IPS-18c (cell line): ENCODE results near the gene MRGPRF.
"Not testable (repeated sequence)": the region's sequence is repeated elsewhere in the genome, so short reads cannot be mapped to it uniquely, and the experiment has no call there.

Experiments used
- H3K4me3 ChIP-seq: 2 replicates; pipeline ENCODE4 v1.7.0; 2013; ENCODE audit warnings: low read depth, mild to moderate bottlenecking, low read length, moderate library complexity; ENCODE audit not compliant: insufficient read depth
- H3K9me3 ChIP-seq: one replicate; pipeline ENCODE4 v1.6.1; 2013; ENCODE audit warnings: mild to moderate bottlenecking, low read length, moderate library complexity; ENCODE audit not compliant: control insufficient read depth, insufficient read depth

MRGPRF gene

GRCh38 chr11:68982134-68982533, 30.9 kb downstream of the MRGPRF start:
- no peaks in the 10 kb centered on the region for H3K9me3 ChIP-seq
- no peak overlapping the region for H3K4me3 ChIP-seq

GRCh38 chr11:68980776-68981065, 32.3 kb downstream of the MRGPRF start, which contains the start of gene MRGPRD:
TSS of gene MRGPRD (minus strand) at chr11:68980986. CDS start at chr11:68980986, 0 bp downstream.
- Histone ChIP-seq H3K4me3 (no peak within 1 kb of the TSS), H3K9me3 (no peaks in the 10 kb centered on the region)

DNA sequence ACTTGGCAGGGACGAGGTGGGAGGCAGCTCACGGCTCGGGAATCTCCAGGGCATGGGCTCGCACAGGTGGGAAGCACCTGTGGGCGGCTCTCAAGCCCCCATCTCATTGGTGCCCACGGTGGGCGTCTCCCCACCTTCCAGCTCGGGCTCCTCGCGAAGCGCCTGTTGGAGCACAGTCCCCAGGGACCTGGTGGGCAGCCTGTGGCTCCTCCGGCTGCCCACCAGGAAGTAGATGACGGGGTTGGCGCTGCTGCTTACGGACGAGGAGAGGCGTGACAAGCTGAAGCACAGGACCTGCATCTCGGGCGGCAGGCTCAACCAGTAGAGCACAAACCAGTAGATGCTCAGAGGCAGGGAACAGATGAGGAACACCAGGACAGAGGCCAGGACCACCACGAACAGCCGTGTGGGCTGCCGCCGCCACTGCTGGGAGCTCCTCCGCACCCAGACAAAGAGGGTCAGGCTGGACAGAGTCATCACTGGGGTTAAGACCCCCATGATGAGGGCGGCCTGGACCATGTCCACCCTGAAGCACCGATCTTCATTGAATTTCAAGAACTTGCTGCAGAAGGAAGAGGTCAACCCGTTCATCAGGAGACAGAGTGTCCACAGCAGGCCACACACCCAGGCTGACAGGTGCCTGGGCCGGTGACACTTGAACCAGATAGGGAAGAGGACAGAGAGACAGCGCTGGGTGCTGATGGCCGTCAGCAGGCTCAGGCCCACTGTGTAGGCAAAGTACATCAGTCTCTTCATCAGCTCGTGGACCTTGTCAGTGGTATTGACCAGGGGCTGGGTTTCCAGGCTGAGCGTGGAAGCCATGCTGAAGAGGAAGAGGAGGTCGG, 32.9 kb downstream of the MRGPRF start:
- no peaks in the 10 kb centered on the region for H3K9me3 ChIP-seq

GRCh38 chr11:68978931-68979594, 34.0 kb downstream of the MRGPRF start:
- H3K4me3 ChIP-seq: no peak overlapping the region

More for the DNA sequence above, 32.9 kb downstream of the MRGPRF start:
- H3K4me3 ChIP-seq: no peak overlapping the region

GRCh38 chr11:68978626-68978930, 34.5 kb downstream of the MRGPRF start:
- H3K9me3 ChIP-seq: no peaks in the 10 kb centered on the region
- H3K4me3 ChIP-seq: no peak overlapping the region; the same call in 1 of the 2 replicates

More at GRCh38 chr11:68978931-68979594, 34.0 kb downstream of the MRGPRF start:
- H3K9me3 ChIP-seq: no peaks in the 10 kb centered on the region

DNA sequence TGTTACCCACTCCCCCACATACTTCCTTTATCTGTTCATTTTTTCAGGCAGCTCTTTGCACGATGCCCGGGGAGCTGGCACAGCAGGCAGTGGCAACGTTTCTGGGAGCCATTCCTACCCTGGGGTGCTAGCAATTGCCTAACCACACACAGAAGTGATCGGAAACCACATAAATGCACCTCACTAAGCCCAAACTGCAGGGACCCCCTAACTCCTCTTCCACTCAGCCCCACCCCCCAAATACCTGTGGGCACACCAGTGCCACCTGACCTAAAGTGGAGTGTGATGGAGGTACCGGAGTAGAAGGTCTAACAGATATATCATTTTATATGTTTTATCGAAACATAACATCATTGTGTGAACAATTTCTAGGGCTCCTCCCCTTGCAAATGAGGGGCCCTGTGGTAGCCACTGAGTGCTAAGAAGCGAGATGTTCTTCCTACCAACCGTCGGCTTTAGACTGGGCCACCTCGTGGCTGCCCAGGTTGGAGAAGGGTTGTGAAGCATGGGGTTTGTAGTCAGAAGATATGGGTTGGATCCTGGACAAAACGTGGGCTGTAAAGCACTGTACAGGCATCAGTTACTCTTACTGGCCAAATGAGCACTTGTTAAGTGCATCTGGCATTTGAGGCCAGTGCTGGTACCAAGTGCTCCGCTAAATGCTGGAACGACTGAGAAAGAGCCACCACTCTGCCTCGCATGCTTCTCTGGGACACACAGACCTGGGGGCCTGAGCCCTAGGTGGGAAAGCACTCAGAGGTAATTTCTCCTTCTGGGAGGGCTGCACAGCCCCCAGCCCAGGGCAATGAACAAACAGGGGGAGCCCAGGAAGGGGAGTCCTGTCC, 35.0 kb downstream of the MRGPRF start:
- Histone ChIP-seq H3K9me3 (no peaks in the 10 kb centered on the region), H3K4me3 (no peak overlapping the region)

GRCh38 chr11:68976563-68976962, 36.5 kb downstream of the MRGPRF start:
- H3K4me3 ChIP-seq: no peak overlapping the region
- no peaks in the 10 kb centered on the region for H3K9me3 ChIP-seq

GRCh38 chr11:68976095-68976494, 37.0 kb downstream of the MRGPRF start:
- no peak overlapping the region for H3K4me3 ChIP-seq
- H3K9me3 ChIP-seq: no peaks in the 10 kb centered on the region

- no peak overlapping the region for H3K4me3 ChIP-seq
Measured at GRCh38 chr11:68974421-68975194, 38.4 kb downstream of the MRGPRF start.

GRCh38 chr11:68973706-68974105, 39.3 kb downstream of the MRGPRF start:
- not testable (repeated sequence) for H3K4me3 ChIP-seq

More at GRCh38 chr11:68974421-68975194, 38.4 kb downstream of the MRGPRF start:
- H3K9me3 ChIP-seq: no peaks in the 10 kb centered on the region

GRCh38 chr11:68973219-68973618, 39.8 kb downstream of the MRGPRF start:
- no peaks in the 10 kb centered on the region for H3K9me3 ChIP-seq
- H3K4me3 ChIP-seq: no peak overlapping the region

More at GRCh38 chr11:68973706-68974105, 39.3 kb downstream of the MRGPRF start:
- H3K9me3 ChIP-seq: not testable (repeated sequence)

DNA sequence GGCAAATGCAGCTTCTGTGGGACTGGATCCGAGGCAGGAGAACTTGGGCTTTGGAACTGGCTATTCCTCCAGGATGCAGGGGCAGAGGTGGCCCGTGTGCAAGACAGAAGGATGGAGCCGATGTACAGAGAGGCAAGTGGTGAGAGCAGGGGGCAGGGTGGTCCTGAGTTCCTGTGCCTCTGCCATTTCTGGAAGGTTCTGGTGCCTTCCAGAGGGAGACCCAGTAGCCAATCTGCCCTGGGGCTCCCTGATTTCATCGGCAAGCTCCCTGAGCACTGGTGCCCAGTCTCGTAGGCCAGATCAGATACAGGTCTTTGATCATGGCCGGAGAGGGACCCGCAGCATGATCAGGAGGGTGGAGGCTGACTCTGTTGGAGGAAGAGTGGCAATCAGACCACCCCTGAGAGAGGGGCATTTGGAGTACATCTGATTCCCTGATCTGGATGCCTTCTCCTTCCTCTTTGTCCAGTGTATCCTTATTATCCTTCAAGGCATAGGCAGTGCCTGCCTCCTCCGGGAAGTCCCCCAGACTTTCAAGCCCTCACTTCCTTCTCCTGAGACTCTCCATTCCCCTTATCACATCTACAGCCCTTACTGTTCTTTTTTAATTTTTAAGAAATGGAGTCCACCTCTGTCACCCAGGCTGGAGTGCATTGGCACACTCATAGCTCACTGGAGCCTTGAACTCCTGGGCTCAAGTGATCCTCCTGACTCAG, 42.0 kb downstream of the MRGPRF start:
- Histone ChIP-seq H3K4me3 (no peak overlapping the region), H3K9me3 (no peaks in the 10 kb centered on the region)

- no peak overlapping the region for H3K4me3 ChIP-seq
- no peaks in the 10 kb centered on the region for H3K9me3 ChIP-seq
Measured at GRCh38 chr11:68969386-68969785, 43.7 kb downstream of the MRGPRF start.

DNA sequence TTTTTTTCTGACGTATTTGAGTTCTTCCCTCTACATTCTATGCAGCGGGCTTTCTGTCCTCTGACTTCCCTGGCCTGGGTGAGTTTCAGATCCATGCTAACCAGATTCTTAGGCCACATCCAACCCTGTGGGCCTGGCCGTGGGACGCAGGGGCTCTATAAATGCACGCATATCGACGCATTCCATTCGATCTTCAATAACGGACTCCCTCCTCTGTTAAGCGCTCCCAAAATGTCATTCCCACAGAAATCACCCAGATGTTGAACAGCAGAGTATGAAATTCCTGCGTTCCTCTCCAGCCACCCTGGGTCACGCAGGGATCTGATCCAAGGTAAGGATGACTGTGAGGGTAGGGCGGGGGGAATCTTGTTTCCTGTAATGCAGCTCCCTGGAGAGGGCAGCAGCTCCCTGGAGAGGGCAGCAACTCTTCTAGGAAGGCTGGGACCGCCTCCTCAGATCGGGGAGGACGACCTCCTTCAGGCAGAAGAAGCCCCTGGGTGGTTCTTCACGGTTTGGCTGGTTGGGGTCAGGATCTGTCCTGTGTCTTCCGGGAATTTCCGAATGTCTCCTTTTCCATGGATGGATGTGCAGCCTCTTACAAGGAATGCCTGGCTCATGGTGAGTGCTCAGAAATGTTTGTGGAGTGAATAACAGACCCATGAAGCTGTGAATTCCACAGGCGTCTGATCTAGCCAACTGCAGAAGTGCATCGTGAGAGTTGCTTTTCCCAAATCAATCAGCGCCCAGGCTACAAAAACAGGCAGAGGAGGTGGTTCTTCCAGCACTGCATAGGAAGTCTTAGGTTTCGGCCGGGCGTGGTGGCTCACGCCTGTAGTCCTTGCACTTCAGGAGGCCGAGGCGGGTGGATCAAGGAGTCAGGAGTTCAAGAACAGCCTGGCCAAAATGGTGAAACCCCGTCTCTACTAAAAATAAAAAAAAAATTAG, 44.5 kb downstream of the MRGPRF start:
- Histone ChIP-seq H3K9me3 (no peaks in the 10 kb centered on the region), H3K4me3 (no peak overlapping the region)

DNA sequence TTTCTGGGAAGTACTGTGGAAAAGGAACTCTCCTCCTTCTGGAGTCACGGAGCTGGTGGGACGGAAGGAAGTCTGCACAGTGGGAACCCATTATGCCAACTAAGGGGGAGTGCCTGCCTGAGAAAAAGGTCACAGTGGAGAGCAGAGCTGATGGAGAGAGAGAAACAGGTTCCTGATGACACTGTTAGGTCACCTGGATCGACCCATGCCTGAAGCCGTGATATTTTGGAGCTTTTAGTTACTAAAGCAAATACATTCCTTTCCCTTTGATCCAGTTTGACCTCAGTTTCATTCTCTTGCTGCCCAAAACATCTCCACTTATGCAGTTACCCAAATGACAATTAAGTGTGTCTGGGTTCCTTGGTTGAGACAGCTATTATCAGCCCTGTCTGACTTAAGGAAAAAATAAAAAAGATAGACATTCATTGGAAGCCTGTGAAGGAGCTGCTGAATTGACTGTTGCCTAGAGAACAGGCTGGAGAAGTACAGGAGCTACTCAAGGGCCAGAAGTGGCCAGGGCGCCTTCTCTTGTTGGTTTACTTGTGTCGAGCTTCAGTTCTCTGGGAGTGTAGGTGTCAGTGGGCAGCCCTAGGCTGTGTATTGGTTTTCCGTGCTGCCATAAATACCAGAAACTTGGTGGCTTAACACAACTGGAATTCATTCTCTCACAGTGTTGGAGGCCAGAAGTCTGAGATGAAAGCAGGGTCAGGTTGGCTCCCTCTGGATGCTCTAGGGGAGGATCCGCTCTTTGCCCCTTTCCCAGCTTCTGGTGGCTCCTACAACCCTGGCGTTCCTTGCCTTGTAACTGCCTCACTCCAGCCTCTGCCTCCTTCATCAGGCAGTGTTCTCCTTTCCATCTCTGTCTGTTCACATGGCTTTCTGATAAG, 45.9 kb downstream of the MRGPRF start:
- H3K9me3 ChIP-seq: no peaks in the 10 kb centered on the region
- no peak overlapping the region for H3K4me3 ChIP-seq
